ENCODE results near the gene CACNA1H. TPM values are rescaled to one million over a fixed set of nuclear protein-coding genes. Genes with fewer than 3 reads are reported as not detected.

Gene CACNA1H
- total RNA-seq, 5 donors from 2014 or later (not counting 1 experiment from before 2014, with no cell fraction given): 3.4 to 8.2 (median 4.8) TPM

DNA sequence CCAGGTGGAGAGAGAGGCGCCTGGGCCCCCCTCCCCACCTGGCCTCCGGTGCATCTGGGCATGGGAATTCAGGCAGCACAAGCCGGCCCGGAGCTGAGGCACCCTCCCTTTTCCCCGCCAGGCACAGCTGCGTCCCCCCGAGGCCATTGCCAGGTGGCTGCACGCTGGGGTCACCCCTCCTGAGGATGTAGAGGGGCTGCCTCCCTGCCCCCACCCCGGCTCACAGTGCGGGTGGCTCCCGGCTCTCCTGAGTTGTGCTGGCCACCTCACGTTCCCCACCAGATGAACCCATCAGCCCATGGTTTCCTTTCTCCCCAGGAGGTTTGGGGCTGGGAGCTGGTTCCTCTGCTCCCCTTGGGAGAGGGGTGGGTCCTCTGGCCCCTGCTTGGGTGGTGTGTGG, 12.6 kb downstream of the CACNA1H start:
- H3K9me3 ChIP-seq: no peaks in the 10 kb centered on the region
- H3K9me3 Mint-ChIP-seq: no peaks in the 10 kb centered on the region
- peaks cover 0 to 41% of the 10 kb centered on the region in 2 experiments for H3K27me3 ChIP-seq (replicated peaks in 1 of 2; ENCODE audit: control insufficient read depth in 2 of 2, extremely low read depth in 1 of 2, insufficient read depth in 2 of 2, low read length in 1 of 2)
- ATAC-seq (replicated peaks in 1 of 4) (no peak), DNase-seq (no peak)
- POLR2A ChIA-PET: no interaction called here
- H3K4me1 ChIP-seq (ENCODE audit: control insufficient read depth in 1 of 2, extremely low read depth in 1 of 2, insufficient read depth in 2 of 2, low read length in 2 of 2): no peaks in the 10 kb centered on the region
- H3K4me1 Mint-ChIP-seq: no peaks in the 10 kb centered on the region
- no peak overlapping the region for H3K4me3 ChIP-seq (ENCODE audit: control insufficient read depth in 1 of 2, extremely low read depth in 1 of 2, low read length in 1 of 2)
- whole genome bisulfite sequencing (ENCODE audit: insufficient coverage): 74% methylated on average over 5 of the region's 12 CpGs
- no peak overlapping the region for H3K27ac Mint-ChIP-seq
- CTCF ChIA-PET: no interaction called here
- H3K4me3 Mint-ChIP-seq: no peak overlapping the region
- no peaks in the 10 kb centered on the region for H3K36me3 ChIP-seq (ENCODE audit: control insufficient read depth in 2 of 2, extremely low read depth in 1 of 2, insufficient read depth in 1 of 2, low read length in 1 of 2)
- H3K27ac ChIP-seq (ENCODE audit: low read length): no peak overlapping the region
- H3K36me3 Mint-ChIP-seq: no peaks in the 10 kb centered on the region
- peaks cover 0 to 10% of the 10 kb centered on the region in 2 donors for H3K27me3 Mint-ChIP-seq

DNA sequence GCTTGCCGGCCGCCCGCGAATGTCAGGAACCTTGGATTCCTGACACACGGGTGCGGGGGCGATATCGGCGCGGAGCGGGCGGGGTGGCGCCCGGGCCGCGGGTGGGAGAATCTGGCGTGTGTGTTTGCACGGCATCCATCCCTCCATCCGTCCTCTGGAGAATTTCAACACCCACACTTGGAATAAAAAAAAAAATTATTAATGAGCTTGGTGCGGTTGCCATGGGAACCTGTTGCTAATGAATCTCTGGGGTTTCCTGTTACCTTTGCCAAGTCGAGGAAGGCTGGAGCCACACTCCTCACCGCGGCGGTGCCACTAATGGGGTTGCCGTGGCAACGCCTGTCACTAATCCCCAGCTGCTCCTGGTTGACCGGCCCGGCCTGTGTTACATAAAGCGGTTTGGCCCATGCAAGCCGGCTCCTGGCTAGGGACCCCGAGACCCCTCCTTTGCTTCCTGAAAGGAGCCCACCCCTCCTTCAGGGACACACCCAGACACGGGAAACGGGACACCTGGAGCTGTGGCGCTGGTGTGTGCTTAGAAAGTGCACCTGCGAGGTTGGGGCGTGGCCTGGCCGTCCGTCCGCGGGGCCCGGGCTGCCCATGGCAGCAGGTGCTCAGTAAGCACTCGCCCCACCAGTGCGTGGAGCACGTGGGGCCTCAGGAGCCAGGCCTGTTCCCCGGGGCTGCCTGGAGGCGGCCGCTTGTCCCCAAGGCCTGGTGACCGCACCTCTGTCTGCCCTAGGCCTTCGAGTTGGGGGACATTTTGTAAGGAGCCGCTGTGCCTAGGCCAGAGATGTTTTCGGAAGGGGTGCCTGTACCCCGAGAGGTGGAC, 14.6 kb downstream of the CACNA1H start:
- peaks cover 0 to 47% of the 10 kb centered on the region in 2 experiments for H3K27me3 ChIP-seq (replicated peaks in 1 of 2; ENCODE audit: control insufficient read depth in 2 of 2, extremely low read depth in 1 of 2, insufficient read depth in 2 of 2, low read length in 1 of 2)
- no peaks in the 10 kb centered on the region for H3K9me3 Mint-ChIP-seq
- no peaks in the 10 kb centered on the region for H3K36me3 ChIP-seq (ENCODE audit: control insufficient read depth in 2 of 2, extremely low read depth in 1 of 2, insufficient read depth in 1 of 2, low read length in 1 of 2)
- CTCF ChIA-PET: no interaction called here
- no peaks in the 10 kb centered on the region for H3K36me3 Mint-ChIP-seq
- H3K4me1 Mint-ChIP-seq: no peaks in the 10 kb centered on the region
- WGBS (ENCODE audit: insufficient coverage): 70% methylated on average over 28 of the region's 52 CpGs
- POLR2A ChIA-PET: no interaction called here
- H3K27me3 Mint-ChIP-seq: peaks cover 0 to 9% of the 10 kb centered on the region in 2 donors
- ATAC-seq (replicated peaks in 1 of 4): no peak
- no peaks in the 10 kb centered on the region for H3K4me1 ChIP-seq (ENCODE audit: control insufficient read depth in 1 of 2, extremely low read depth in 1 of 2, insufficient read depth in 2 of 2, low read length in 2 of 2)
- no peak for DNase-seq
- H3K9me3 ChIP-seq: no peaks in the 10 kb centered on the region
- no peak overlapping the region for H3K27ac ChIP-seq (ENCODE audit: low read length)
- H3K27ac Mint-ChIP-seq: no peak overlapping the region
- no peak overlapping the region for H3K4me3 Mint-ChIP-seq
- no peak overlapping the region for H3K4me3 ChIP-seq (ENCODE audit: control insufficient read depth in 1 of 2, extremely low read depth in 1 of 2, low read length in 1 of 2)

DNA sequence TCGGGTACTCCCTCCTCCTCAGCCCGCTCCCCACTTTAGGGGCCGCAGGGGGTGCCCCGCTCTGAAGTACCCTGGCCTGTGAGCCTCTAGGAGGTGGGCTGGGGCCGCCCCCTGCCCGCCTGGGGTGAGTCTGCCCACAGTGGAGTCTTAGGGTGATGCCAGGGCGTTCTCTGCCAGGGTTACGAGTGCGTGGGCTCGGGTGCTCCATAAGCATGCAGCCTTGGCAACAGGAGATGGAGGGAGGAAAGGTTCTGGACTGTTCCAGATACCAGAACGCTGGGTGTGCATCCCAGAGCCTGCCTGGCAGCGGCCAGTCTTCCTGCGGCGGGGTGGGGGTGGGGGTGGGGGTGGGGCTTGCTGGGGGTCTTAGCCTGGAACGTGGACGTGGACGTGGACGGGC, 15.9 kb downstream of the CACNA1H start:
- no peak overlapping the region for H3K4me3 ChIP-seq (ENCODE audit: control insufficient read depth in 1 of 2, extremely low read depth in 1 of 2, low read length in 1 of 2)
- no peaks in the 10 kb centered on the region for H3K9me3 Mint-ChIP-seq
- H3K4me1 Mint-ChIP-seq: no peaks in the 10 kb centered on the region
- DNase-seq: no peak
- no peak overlapping the region for H3K27ac Mint-ChIP-seq
- H3K27me3 ChIP-seq (replicated peaks in 1 of 2; ENCODE audit: control insufficient read depth in 2 of 2, extremely low read depth in 1 of 2, insufficient read depth in 2 of 2, low read length in 1 of 2): peaks cover 0 to 34% of the 10 kb centered on the region in 2 experiments
- CTCF ChIA-PET: no interaction called here
- no peaks in the 10 kb centered on the region for H3K4me1 ChIP-seq (ENCODE audit: control insufficient read depth in 1 of 2, extremely low read depth in 1 of 2, insufficient read depth in 2 of 2, low read length in 2 of 2)
- no peaks in the 10 kb centered on the region for H3K36me3 Mint-ChIP-seq
- no peaks in the 10 kb centered on the region for H3K36me3 ChIP-seq (ENCODE audit: control insufficient read depth in 2 of 2, extremely low read depth in 1 of 2, insufficient read depth in 1 of 2, low read length in 1 of 2)
- WGBS (ENCODE audit: insufficient coverage): 61% methylated on average over 9 of the region's 18 CpGs
- H3K27me3 Mint-ChIP-seq: peaks cover 0 to 8% of the 10 kb centered on the region in 2 donors
- no peak for ATAC-seq (replicated peaks in 1 of 4)
- POLR2A ChIA-PET: no interaction called here
- no peak overlapping the region for H3K4me3 Mint-ChIP-seq
- no peaks in the 10 kb centered on the region for H3K9me3 ChIP-seq
- no peak overlapping the region for H3K27ac ChIP-seq (ENCODE audit: low read length)

DNA sequence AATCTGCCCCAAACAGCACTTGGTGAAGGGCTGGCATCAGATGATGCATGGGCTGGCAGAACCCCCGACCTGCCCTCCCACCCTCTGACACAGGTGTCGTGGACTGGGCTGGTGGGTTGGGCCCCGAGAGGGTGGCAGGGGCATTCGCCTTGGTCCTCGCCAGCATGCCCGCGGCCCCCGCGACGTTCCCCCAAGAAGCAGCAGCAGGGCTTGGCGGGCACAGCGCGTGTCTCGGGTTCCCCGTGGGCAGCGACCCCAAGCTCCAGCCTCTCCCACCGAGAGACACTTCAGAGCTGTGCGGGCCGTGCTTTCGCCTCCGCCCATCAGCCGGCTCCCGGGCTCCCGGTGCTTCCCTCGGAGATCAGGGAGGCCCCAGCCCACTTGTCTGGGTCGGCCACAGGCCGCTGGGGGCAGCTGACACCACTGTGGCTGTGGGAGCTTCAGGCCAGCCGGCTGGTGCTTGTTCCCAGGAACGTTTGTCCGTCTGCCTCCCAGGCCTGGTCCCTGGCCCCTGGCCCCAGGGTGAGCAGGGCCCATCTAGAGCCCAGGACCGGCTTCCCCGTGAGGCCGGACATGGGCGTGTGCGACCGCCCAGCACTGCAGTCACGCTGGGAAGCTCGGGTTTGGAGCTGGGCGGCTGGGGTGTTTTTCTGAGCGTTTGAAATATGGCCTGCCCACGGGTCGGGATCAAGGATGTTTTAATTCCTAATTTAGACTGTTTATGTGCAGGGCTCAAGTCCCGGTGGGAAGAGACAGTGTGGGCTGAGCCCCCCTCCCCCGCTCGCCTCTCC, 16.6 kb downstream of the CACNA1H start:
- ChIA-PET POLR2A (no interaction called here), CTCF (no interaction called here)
- no peaks in the 10 kb centered on the region for H3K36me3 Mint-ChIP-seq
- no peaks in the 10 kb centered on the region for H3K4me1 ChIP-seq (ENCODE audit: control insufficient read depth in 1 of 2, extremely low read depth in 1 of 2, insufficient read depth in 2 of 2, low read length in 2 of 2)
- H3K27me3 Mint-ChIP-seq: peaks cover 0 to 6% of the 10 kb centered on the region in 2 donors
- no peaks in the 10 kb centered on the region for H3K9me3 ChIP-seq
- ATAC-seq (replicated peaks in 1 of 4) (no peak), DNase-seq (no peak)
- WGBS (ENCODE audit: insufficient coverage): 74% methylated on average over 42 of the region's 45 CpGs
- no peaks in the 10 kb centered on the region for H3K9me3 Mint-ChIP-seq
- H3K27ac ChIP-seq (ENCODE audit: low read length): no peak overlapping the region
- H3K4me1 Mint-ChIP-seq: no peaks in the 10 kb centered on the region
- H3K4me3 ChIP-seq (ENCODE audit: control insufficient read depth in 1 of 2, extremely low read depth in 1 of 2, low read length in 1 of 2): no peak overlapping the region
- no peaks in the 10 kb centered on the region for H3K36me3 ChIP-seq (ENCODE audit: control insufficient read depth in 2 of 2, extremely low read depth in 1 of 2, insufficient read depth in 1 of 2, low read length in 1 of 2)
- peaks cover 0 to 33% of the 10 kb centered on the region in 2 experiments for H3K27me3 ChIP-seq (replicated peaks in 1 of 2; ENCODE audit: control insufficient read depth in 2 of 2, extremely low read depth in 1 of 2, insufficient read depth in 2 of 2, low read length in 1 of 2)
- no peak overlapping the region for H3K27ac Mint-ChIP-seq
- no peak overlapping the region for H3K4me3 Mint-ChIP-seq

DNA sequence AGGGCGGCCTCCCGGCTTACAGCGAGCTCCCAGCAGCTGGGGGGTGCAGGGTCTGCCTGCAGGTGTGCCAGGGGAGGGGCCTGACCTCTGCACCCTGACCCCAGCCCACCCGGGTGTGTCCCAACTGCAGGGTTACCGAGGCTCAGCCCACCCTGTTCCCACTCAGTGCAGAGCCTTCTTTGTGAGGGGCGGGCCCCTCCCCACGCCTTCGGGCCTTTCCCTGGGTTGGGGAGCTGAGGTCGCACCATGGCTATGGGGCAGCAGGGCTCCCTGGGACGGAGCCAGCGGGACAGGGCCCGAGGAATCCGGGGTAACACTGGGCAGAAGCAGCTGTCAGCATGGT, 17.1 kb downstream of the CACNA1H start:
- 68% methylated on average over 10 of the region's 13 CpGs for WGBS (ENCODE audit: insufficient coverage)
- Histone ChIP-seq H3K27ac (ENCODE audit: low read length) (no peak overlapping the region), H3K4me3 (ENCODE audit: control insufficient read depth in 1 of 2, extremely low read depth in 1 of 2, low read length in 1 of 2) (no peak overlapping the region), H3K9me3 (no peaks in the 10 kb centered on the region), H3K36me3 (ENCODE audit: control insufficient read depth in 2 of 2, extremely low read depth in 1 of 2, insufficient read depth in 1 of 2, low read length in 1 of 2) (no peaks in the 10 kb centered on the region), H3K4me1 (ENCODE audit: control insufficient read depth in 1 of 2, extremely low read depth in 1 of 2, insufficient read depth in 2 of 2, low read length in 2 of 2) (no peaks in the 10 kb centered on the region), H3K27me3 (replicated peaks in 1 of 2; ENCODE audit: control insufficient read depth in 2 of 2, extremely low read depth in 1 of 2, insufficient read depth in 2 of 2, low read length in 1 of 2) (peaks cover 0 to 33% of the 10 kb centered on the region in 2 experiments)
- DNase-seq (no peak), ATAC-seq (replicated peaks in 1 of 4) (no peak)
- Mint-ChIP-seq H3K27me3 (no peaks in the 10 kb centered on the region), H3K4me1 (no peaks in the 10 kb centered on the region), H3K27ac (no peak overlapping the region), H3K36me3 (no peaks in the 10 kb centered on the region), H3K4me3 (no peak overlapping the region), H3K9me3 (no peaks in the 10 kb centered on the region)
- ChIA-PET POLR2A (no interaction called here), CTCF (interaction anchor here in 1 of 2 donors (0.5 kb wide), 1 partner anchor 61 kb away, joined by 3 read pairs; no protein-coding TSS in a partner anchor)

DNA sequence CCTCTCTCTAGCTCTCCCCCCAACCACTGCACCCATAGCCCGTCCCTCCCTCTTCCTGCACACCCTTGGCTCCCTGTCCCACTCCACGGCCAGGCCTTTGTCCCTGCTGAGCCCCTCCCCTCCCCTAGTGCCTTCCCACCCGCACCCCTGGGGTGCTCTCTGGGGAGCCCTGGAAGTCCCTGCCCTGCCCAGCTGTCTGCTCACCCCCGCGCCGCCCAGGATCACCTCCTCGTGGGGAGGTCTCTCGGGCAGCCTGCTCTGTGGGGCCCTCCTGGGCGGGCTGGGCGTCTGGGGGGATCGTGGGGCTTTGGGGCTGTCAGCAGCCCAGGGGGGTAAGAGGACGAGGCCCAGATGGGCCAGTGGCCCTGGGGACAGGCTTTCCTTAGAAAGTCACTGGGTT, 18.1 kb downstream of the CACNA1H start:
- no peaks in the 10 kb centered on the region for H3K9me3 Mint-ChIP-seq
- no peak overlapping the region for H3K27ac Mint-ChIP-seq

More for the DNA sequence above, 18.1 kb downstream of the CACNA1H start:
- Mint-ChIP-seq H3K4me1 (no peaks in the 10 kb centered on the region), H3K27me3 (no peaks in the 10 kb centered on the region), H3K36me3 (no peaks in the 10 kb centered on the region), H3K4me3 (no peak overlapping the region)
- Histone ChIP-seq H3K27me3 (replicated peaks in 1 of 2; ENCODE audit: control insufficient read depth in 2 of 2, extremely low read depth in 1 of 2, insufficient read depth in 2 of 2, low read length in 1 of 2) (peaks cover 0 to 33% of the 10 kb centered on the region in 2 experiments), H3K4me1 (ENCODE audit: control insufficient read depth in 1 of 2, extremely low read depth in 1 of 2, insufficient read depth in 2 of 2, low read length in 2 of 2) (no peaks in the 10 kb centered on the region), H3K27ac (ENCODE audit: low read length) (no peak overlapping the region), H3K36me3 (ENCODE audit: control insufficient read depth in 2 of 2, extremely low read depth in 1 of 2, insufficient read depth in 1 of 2, low read length in 1 of 2) (no peaks in the 10 kb centered on the region), H3K4me3 (ENCODE audit: control insufficient read depth in 1 of 2, extremely low read depth in 1 of 2, low read length in 1 of 2) (no peak overlapping the region), H3K9me3 (no peaks in the 10 kb centered on the region)
- DNase-seq (no peak), ATAC-seq (replicated peaks in 1 of 4) (no peak)
- ChIA-PET CTCF (no interaction called here), POLR2A (no interaction called here)
- WGBS (ENCODE audit: insufficient coverage): 53% methylated on average over 12 of the region's 12 CpGs
